GM21737 (cell line): ENCODE data around the gene GABARAP.

Source experiments
- ATAC-seq: cut with Tn5 transposase; IDR thresholded peaks from one replicate; pipeline ENCODE4 v1.9.1; 2021; ENCODE audit warnings: mild to moderate bottlenecking, moderate library complexity; ENCODE audit not compliant: unreplicated experiment

GABARAP gene

GRCh38 chr17:7241090-7241733, 1.0 kb downstream of the GABARAP start:
- ATAC-seq, result no peak

- no peak for ATAC-seq
Observed at GRCh38 chr17:7240375-7240774, 1.9 kb downstream of the GABARAP start.

- ATAC-seq, result peak; percentile 35
Observed at GRCh38 chr17:7239091-7240027, 2.9 kb downstream of the GABARAP start, which contains the start of gene PHF23. Gene PHF23, minus strand, starts transcription at chr17:7239457. Its CDS starts 178 bp downstream, at chr17:7239279.

GRCh38 chr17:7238420-7239090, 3.7 kb downstream of the GABARAP start:
- no peak for ATAC-seq

- peak; percentile 17 for ATAC-seq
Observed at GRCh38 chr17:7237761-7238419, 4.4 kb downstream of the GABARAP start.

- ATAC-seq, result no peak
Observed at GRCh38 chr17:7237266-7237760, 4.9 kb downstream of the GABARAP start.

- no peak for ATAC-seq
Observed at GRCh38 chr17:7236808-7237207, 5.4 kb downstream of the GABARAP start.

GRCh38 chr17:7235693-7236665, 6.3 kb downstream of the GABARAP start:
- ATAC-seq, result no peak

- ATAC-seq, result peak; percentile 50
Observed at GRCh38 chr17:7234083-7234951, 7.9 kb downstream of the GABARAP start, which contains the start of gene DVL2. Gene DVL2, minus strand, starts transcription at chr17:7234517. Its CDS starts 255 bp downstream, at chr17:7234262.

GRCh38 chr17:7233701-7234082, 8.6 kb downstream of the GABARAP start:
- ATAC-seq, result no peak

- no peak for ATAC-seq
Observed at GRCh38 chr17:7232114-7232513, 10.1 kb downstream of the GABARAP start.

GRCh38 chr17:7229504-7229903, 12.7 kb downstream of the GABARAP start:
- ATAC-seq, result no peak

GRCh38 chr17:7228920-7229319, 13.3 kb downstream of the GABARAP start:
- no peak for ATAC-seq

- ATAC-seq, result no peak
Observed at GRCh38 chr17:7226721-7227710, 15.2 kb downstream of the GABARAP start.

- ATAC-seq, result no peak
Observed at GRCh38 chr17:7225711-7226331, 16.4 kb downstream of the GABARAP start.

- no peak for ATAC-seq
Observed at GRCh38 chr17:7224661-7225111, 17.6 kb downstream of the GABARAP start.

GRCh38 chr17:7224110-7224509, 18.1 kb downstream of the GABARAP start:
- ATAC-seq, result no peak
